NCI-H748 (cell line): Measurements from ENCODE around the gene KLHL41.

Experiments
- DNase-seq: peaks from one replicate; lab custom pipeline; 2025; ENCODE audit not compliant: unreplicated experiment; lab: John Stamatoyannopoulos, UW

The KLHL41 gene

GRCh38 chr2:169509298-169509885 lies at the start of gene KLHL41:
Gene KLHL41, plus strand, starts transcription at chr2:169509702. Its CDS starts 77 bp downstream, at chr2:169509779.
- DNase-seq = no peak

GRCh38 chr2:169461143-169461542 lies 48.4 kb upstream of the KLHL41 start:
- no peak for DNase-seq

- no peak for DNase-seq
Observed at GRCh38 chr2:169462896-169463695, 46.4 kb upstream of the KLHL41 start.

GRCh38 chr2:169464466-169464865 lies 45.0 kb upstream of the KLHL41 start:
- DNase-seq = no peak

- peak; percentile 57 for DNase-seq
Observed at GRCh38 chr2:169464882-169465281, 44.6 kb upstream of the KLHL41 start.

GRCh38 chr2:169468841-169469240 lies 40.7 kb upstream of the KLHL41 start:
- DNase-seq = peak; percentile 29

GRCh38 chr2:169469952-169470572 lies 39.4 kb upstream of the KLHL41 start:
- no peak for DNase-seq

GRCh38 chr2:169472249-169472648 lies 37.3 kb upstream of the KLHL41 start:
- DNase-seq = no peak

- DNase-seq = no peak
Observed at GRCh38 chr2:169476459-169476858, 33.0 kb upstream of the KLHL41 start.

- DNase-seq = no peak
Observed at GRCh38 chr2:169478339-169478738, 31.2 kb upstream of the KLHL41 start.

- DNase-seq = no peak
Observed at GRCh38 chr2:169478745-169479256, 30.7 kb upstream of the KLHL41 start.

- DNase-seq = peak; percentile 86
Observed at GRCh38 chr2:169479257-169480078, 30.0 kb upstream of the KLHL41 start, which contains the start of gene BBS5. Gene BBS5, plus strand, starts transcription at chr2:169479494. Its CDS starts 60 bp downstream, at chr2:169479554.

- no peak for DNase-seq
Observed at GRCh38 chr2:169480079-169480465, 29.4 kb upstream of the KLHL41 start.

- DNase-seq = no peak
Observed at GRCh38 chr2:169485650-169486138, 23.8 kb upstream of the KLHL41 start.

- DNase-seq = no peak
Observed at GRCh38 chr2:169486487-169486886, 23.0 kb upstream of the KLHL41 start.

GRCh38 chr2:169490834-169491233 lies 18.7 kb upstream of the KLHL41 start:
- DNase-seq = no peak

- no peak for DNase-seq
Observed at GRCh38 chr2:169491378-169491777, 18.1 kb upstream of the KLHL41 start.

GRCh38 chr2:169493360-169493759 lies 16.1 kb upstream of the KLHL41 start:
- no peak for DNase-seq

GRCh38 chr2:169495310-169495928 lies 14.1 kb upstream of the KLHL41 start:
- no peak for DNase-seq

- DNase-seq = no peak
Observed at GRCh38 chr2:169504651-169505050, 4.9 kb upstream of the KLHL41 start.
